SK-N-MC (cell line): ENCODE results near the gene EFCC1.

ENCODE experiments used
- DNase-seq: peaks from one replicate; pipeline ENCODE4 v3.0.0-alpha.2; 2011; ENCODE audit warnings: low read depth, low spot score
- H3K27ac ChIP-seq: fragments of 200-600 bp; sonication (generic); 2 replicates; pipeline ENCODE4 v1.5.1; 2016; ENCODE audit warnings: mixed run types
- H3K36me3 ChIP-seq: fragments of 200-600 bp; sonication (generic); 2 replicates; pipeline ENCODE4 v1.6.1; 2017; ENCODE audit warnings: antibody characterized with exemption, low read length, mixed read lengths; ENCODE audit not compliant: insufficient read depth
- H3K4me3 ChIP-seq: fragments of 200-600 bp; sonication (generic); 2 replicates; pipeline ENCODE4 v1.5.1; 2016
- H3K9ac ChIP-seq: fragments of 200-600 bp; sonication (generic); 2 replicates; pipeline ENCODE4 v1.8.0; 2017; ENCODE audit warnings: mixed run types, mixed read lengths; ENCODE audit not compliant: insufficient read length
- H3K9me3 ChIP-seq: fragments of 200-600 bp; sonication (generic); 2 replicates; pipeline ENCODE4 v1.6.1; 2017; ENCODE audit warnings: low read depth, mild to moderate bottlenecking, antibody characterized with exemption, low read length, moderate library complexity, mixed read lengths
- EZH2 ChIP-seq: fragments of 200-600 bp; sonication (generic); IDR thresholded peaks from one replicate; pipeline ENCODE4 v1.6.1; 2017; ENCODE audit warnings: antibody characterized with exemption
- FOXP2 ChIP-seq: optimal IDR thresholded peaks from 2 replicates; pipeline ENCODE3; 2011; ENCODE audit warnings: mild to moderate bottlenecking, moderate library complexity; ENCODE audit not compliant: insufficient read depth; ENCODE audit errors: extremely low read length, control extremely low read depth
- POLR2AphosphoS5 ChIP-seq: IDR thresholded peaks from 2 replicates; pipeline ENCODE4 v1.6.1; 2012; ENCODE audit warnings: mild to moderate bottlenecking, low read depth, low read length, borderline replicate concordance

Gene EFCC1

DNA sequence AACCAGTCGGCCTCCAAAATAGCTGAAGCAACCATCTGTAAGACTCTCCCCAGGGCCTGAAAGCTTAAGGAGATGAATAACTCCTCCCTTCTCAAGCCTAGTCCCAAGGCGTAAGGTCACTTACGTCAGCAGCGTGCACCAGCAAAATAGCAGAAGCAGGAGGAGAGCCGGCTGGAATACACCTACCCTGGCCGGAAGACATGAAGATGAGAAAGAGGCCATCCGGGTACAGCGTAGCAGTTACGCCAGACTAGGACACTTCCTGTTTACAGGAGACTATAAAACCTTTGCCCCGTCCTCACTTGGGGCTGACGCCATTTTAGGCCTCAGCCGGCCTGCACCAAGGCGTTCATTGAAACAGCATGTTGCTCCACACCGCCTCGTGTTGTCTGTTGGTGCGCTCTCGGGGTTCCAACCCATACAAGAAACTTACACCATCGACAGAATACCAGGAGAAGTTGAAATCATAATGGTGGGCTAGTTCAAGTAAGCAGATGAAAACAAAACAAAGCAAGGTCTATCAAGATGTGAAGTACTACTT, 9.7 kb upstream of the EFCC1 start:
- DNase-seq, result no peak
- TF ChIP-seq POLR2AphosphoS5, result no peak
- TF ChIP-seq EZH2, result no peak
- no peak for TF ChIP-seq FOXP2
- H3K36me3 ChIP-seq, result no peaks in the 10 kb centered on the region
- no peaks in the 10 kb centered on the region for H3K9me3 ChIP-seq
- H3K4me3 ChIP-seq, result no peak overlapping the region
- no peak overlapping the region for H3K9ac ChIP-seq
- H3K27ac ChIP-seq, result no peak overlapping the region

DNA sequence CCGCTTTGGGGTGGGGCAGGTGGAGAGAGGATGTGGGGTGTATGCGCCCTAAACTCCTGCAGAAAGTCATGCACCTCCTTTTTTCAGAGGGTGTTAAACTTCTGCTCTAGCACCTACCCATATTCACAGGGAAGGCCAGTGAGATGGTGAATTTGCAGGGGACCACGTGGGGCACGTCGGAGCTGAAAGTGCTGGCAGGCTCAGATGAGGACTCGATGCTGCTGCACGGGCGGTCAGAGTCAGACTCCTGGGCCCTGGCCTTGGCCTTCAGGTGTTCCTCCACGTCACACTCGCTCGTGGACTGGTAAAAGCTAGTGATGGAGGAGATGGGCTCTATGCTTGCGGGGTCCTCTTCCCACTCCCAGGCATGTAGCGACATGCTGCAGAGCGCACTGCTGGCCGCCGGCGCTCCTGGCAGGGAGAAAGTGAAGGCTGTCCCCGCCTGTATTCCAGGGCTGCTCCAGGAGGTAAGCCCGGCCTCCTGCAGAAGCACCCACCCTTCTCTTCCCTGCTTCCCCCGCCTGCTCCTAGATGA, 8.1 kb upstream of the EFCC1 start:
- H3K9ac ChIP-seq, result no peak overlapping the region
- no peaks in the 10 kb centered on the region for H3K36me3 ChIP-seq
- DNase-seq, result no peak
- H3K9me3 ChIP-seq, result no peaks in the 10 kb centered on the region
- H3K4me3 ChIP-seq, result no peak overlapping the region
- no peak for TF ChIP-seq FOXP2
- TF ChIP-seq POLR2AphosphoS5, result no peak
- TF ChIP-seq EZH2, result no peak
- H3K27ac ChIP-seq, result no peak overlapping the region

DNA sequence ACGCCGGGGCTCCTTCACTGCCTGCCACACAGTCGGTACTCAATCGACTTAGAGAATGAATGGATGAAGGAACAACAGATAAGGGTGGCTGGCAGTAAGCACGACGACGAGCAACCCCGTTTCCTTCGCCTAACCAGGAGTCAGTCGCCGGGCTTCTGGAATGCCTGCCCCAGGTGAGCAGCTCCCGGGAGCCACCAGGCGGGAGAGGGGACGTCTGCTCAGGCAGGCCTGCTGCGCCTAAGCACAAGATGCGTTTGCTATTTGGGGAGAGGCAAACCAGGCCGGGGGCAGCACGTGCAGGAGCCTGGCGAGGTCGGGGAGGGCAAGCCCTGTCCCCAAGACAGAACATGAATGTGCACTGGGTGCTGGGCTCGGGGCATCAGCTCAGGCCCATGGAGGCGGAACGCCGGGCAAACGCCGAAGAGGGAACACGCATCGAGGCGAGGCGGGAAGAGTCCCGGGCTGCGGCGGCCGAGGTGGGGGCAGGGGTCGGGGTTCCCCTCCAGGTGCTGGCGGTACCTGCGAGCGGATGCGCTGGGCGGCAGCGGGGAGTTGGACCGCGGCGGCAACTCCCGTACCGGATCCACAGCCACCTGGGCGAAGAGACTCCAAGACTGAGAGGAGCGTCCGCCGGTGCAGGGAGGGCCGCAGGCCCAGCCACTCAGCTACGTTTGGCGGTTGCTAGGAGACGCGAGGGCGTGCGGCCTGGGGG, 7.5 kb upstream of the EFCC1 start, which contains the start of gene CFAP92:
TSS of gene CFAP92 (minus strand) at position 616 of the 712 bp plus-strand sequence. CDS start 772 bp downstream, outside the sequence.
- Histone ChIP-seq H3K9ac (no peak within 1 kb of the TSS), H3K27ac (no peak within 1 kb of the TSS), H3K4me3 (peak within 1 kb of the TSS; percentile 71), H3K9me3 (no peaks in the 10 kb centered on the region), H3K36me3 (no peaks in the 10 kb centered on the region)
- TF ChIP-seq FOXP2 (no peak), POLR2AphosphoS5 (no peak), EZH2 (no peak)
- DNase-seq, result no peak

GRCh38 chr3:128994173-128994512, 7.0 kb upstream of the EFCC1 start:
- TF ChIP-seq POLR2AphosphoS5 (no peak), FOXP2 (no peak), EZH2 (no peak)
- no peak overlapping the region for H3K9ac ChIP-seq
- peak overlapping the region; percentile 71 for H3K4me3 ChIP-seq
- no peak for DNase-seq
- H3K9me3 ChIP-seq, result no peaks in the 10 kb centered on the region
- H3K36me3 ChIP-seq, result no peaks in the 10 kb centered on the region
- no peak overlapping the region for H3K27ac ChIP-seq

- Histone ChIP-seq H3K4me3 (peak overlapping the region; percentile 71), H3K9me3 (no peaks in the 10 kb centered on the region), H3K27ac (no peak overlapping the region), H3K36me3 (no peaks in the 10 kb centered on the region), H3K9ac (no peak overlapping the region)
- DNase-seq, result no peak
- TF ChIP-seq FOXP2 (peak; percentile 24), POLR2AphosphoS5 (no peak), EZH2 (no peak)
Observed at GRCh38 chr3:128994581-128995546, 6.2 kb upstream of the EFCC1 start.

GRCh38 chr3:128995737-128996136, 5.4 kb upstream of the EFCC1 start:
- Histone ChIP-seq H3K27ac (no peak overlapping the region), H3K4me3 (no peak overlapping the region), H3K9ac (no peak overlapping the region), H3K9me3 (no peaks in the 10 kb centered on the region), H3K36me3 (no peaks in the 10 kb centered on the region)
- no peak for DNase-seq
- no peak for TF ChIP-seq POLR2AphosphoS5

DNA sequence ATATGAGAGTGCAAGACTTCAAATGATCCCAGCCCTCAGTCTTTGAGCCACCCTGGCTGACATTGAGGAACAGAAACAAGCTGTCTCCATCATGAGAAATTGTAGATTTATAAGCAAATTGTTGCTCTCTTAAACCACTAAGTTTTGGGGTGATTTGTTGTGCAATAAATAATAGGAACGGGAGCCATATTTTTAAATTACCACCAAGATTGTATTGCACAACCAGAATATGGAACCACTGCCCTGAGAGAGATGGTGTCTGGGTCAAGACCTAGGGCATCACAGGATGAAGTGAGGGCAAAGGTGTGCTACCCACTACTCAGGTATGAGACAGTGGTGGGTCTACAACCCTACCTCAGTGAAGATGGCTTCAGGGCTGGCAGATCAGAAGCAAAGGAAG, 4.9 kb upstream of the EFCC1 start:
- no peak for TF ChIP-seq EZH2
- TF ChIP-seq POLR2AphosphoS5, result no peak
- TF ChIP-seq FOXP2, result no peak
- Histone ChIP-seq H3K9me3 (no peaks in the 10 kb centered on the region), H3K4me3 (no peak overlapping the region), H3K27ac (no peak overlapping the region), H3K9ac (no peak overlapping the region), H3K36me3 (no peaks in the 10 kb centered on the region)
- DNase-seq, result no peak

- Histone ChIP-seq H3K9ac (no peak overlapping the region), H3K36me3 (no peaks in the 10 kb centered on the region), H3K27ac (no peak overlapping the region), H3K9me3 (no peaks in the 10 kb centered on the region), H3K4me3 (no peak overlapping the region)
- DNase-seq, result no peak
- TF ChIP-seq EZH2 (no peak), POLR2AphosphoS5 (no peak), FOXP2 (no peak)
Observed at GRCh38 chr3:128996726-128997125, 4.4 kb upstream of the EFCC1 start.
